Lower lobe of right lung (tissue), 2 donors: Measurements from ENCODE around the gene FRRS1L. TPM values are rescaled to one million over a fixed set of nuclear protein-coding genes. Genes with fewer than 3 reads are reported as not detected.

ENCODE experiments used
- ATAC-seq, 2 donors: fragments of 200-7000 bp; cut with Tn5 transposase; one replicate each; pipeline ENCODE4 v1.9.1; 2020 to 2022; ENCODE audit warnings: mild to moderate bottlenecking in 2 of 2, moderate library complexity in 2 of 2
- DNase-seq: peaks from one replicate; pipeline ENCODE4 v3.0.0-alpha.2; 2020
- H3K27ac ChIP-seq: fragments of 200-600 bp; one replicate; pipeline ENCODE4 v1.8.0; 2022
- H3K27me3 ChIP-seq: fragments of 200-600 bp; one replicate; pipeline ENCODE4 v1.8.0; 2022; ENCODE audit warnings: low read depth
- H3K36me3 ChIP-seq: fragments of 200-600 bp; one replicate; pipeline ENCODE4 v1.8.0; 2022; ENCODE audit warnings: mild to moderate bottlenecking
- H3K4me1 ChIP-seq: fragments of 200-600 bp; one replicate; pipeline ENCODE4 v1.8.0; 2022
- H3K4me3 ChIP-seq: fragments of 200-600 bp; one replicate; pipeline ENCODE4 v1.8.0; 2022; ENCODE audit warnings: mild to moderate bottlenecking
- H3K9me3 ChIP-seq: fragments of 200-600 bp; one replicate; pipeline ENCODE4 v1.8.0; 2022
- intact Hi-C: fragments of 100-400 bp; cut with DNase I; formaldehyde crosslinking; loops from one replicate; pipeline ENCODE4 v1.11.0; 2022
- total RNA-seq: library from RNA; stranded (reverse); fragmentation: NEBNext Ultra II Directional; extraction: Animal tissue kit (Norgen Biotek cat#: 25700); gene quantifications from one replicate; pipeline ENCODE4 v1.2.1, GENCODE V29; 2021
- TF ChIP-seq, protein P1 (sequence below): fragments of 200-600 bp; IDR thresholded peaks from one replicate; pipeline ENCODE4 v1.8.0; 2022; ENCODE audit warnings: antibody characterized with exemption, mild to moderate bottlenecking
- donor health status: DM: no; HTN: yes; CAD: no; lungs with severe emphysema.

FRRS1L gene
- total RNA-seq, 1 donor from 2014 or later = 0.06 TPM

- no peak for DNase-seq
- TF ChIP-seq, protein P1, sequence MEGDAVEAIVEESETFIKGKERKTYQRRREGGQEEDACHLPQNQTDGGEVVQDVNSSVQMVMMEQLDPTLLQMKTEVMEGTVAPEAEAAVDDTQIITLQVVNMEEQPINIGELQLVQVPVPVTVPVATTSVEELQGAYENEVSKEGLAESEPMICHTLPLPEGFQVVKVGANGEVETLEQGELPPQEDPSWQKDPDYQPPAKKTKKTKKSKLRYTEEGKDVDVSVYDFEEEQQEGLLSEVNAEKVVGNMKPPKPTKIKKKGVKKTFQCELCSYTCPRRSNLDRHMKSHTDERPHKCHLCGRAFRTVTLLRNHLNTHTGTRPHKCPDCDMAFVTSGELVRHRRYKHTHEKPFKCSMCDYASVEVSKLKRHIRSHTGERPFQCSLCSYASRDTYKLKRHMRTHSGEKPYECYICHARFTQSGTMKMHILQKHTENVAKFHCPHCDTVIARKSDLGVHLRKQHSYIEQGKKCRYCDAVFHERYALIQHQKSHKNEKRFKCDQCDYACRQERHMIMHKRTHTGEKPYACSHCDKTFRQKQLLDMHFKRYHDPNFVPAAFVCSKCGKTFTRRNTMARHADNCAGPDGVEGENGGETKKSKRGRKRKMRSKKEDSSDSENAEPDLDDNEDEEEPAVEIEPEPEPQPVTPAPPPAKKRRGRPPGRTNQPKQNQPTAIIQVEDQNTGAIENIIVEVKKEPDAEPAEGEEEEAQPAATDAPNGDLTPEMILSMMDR = no peak
- no peak overlapping the region for H3K4me3 ChIP-seq
- intact Hi-C loops = no loop called here
- ATAC-seq = no peak
- H3K27me3 ChIP-seq = no peaks in the 10 kb centered on the region
- H3K9me3 ChIP-seq = no peaks in the 10 kb centered on the region
- peaks cover 60% of the 10 kb centered on the region for H3K4me1 ChIP-seq
- H3K36me3 ChIP-seq = peaks cover 44% of the 10 kb centered on the region
- no peak overlapping the region for H3K27ac ChIP-seq
Observed at GRCh38 chr9:109095321-109095720, 71.7 kb downstream of the FRRS1L start.

DNA sequence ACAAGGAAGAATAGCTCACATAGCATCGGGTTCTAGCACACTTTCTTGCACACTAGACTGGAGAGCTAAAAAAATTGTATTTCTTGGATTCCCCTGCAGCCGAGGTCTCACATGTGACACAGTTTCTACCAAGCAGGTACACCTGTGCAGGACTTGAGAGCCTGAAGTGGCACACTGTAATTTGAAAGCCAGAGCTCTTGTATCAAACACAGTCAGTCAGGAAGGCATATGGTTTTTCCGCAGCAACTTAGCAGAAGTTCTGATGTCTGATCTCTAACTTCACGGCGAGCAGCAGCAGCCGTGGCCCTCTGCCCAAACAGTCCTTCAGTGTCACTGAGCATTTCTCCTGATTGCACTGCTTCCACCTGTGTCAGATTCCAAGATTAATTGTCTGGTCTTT lies 72.8 kb downstream of the FRRS1L start:
- H3K36me3 ChIP-seq = peaks cover 55% of the 10 kb centered on the region
- no peak overlapping the region for H3K4me3 ChIP-seq
- H3K27ac ChIP-seq = no peak overlapping the region
- H3K4me1 ChIP-seq = peaks cover 49% of the 10 kb centered on the region
- TF ChIP-seq, protein P1 = no peak
- H3K27me3 ChIP-seq = no peaks in the 10 kb centered on the region
- intact Hi-C loops = no loop called here
- peak in 1 of 2 donors; percentile 40 for ATAC-seq
- no peaks in the 10 kb centered on the region for H3K9me3 ChIP-seq
- DNase-seq = no peak

- Histone ChIP-seq H3K27ac (no peak overlapping the region), H3K4me1 (peaks cover 32% of the 10 kb centered on the region), H3K27me3 (no peaks in the 10 kb centered on the region), H3K36me3 (peaks cover 72% of the 10 kb centered on the region), H3K9me3 (no peaks in the 10 kb centered on the region), H3K4me3 (no peak overlapping the region)
- DNase-seq (no peak), ATAC-seq (no peak)
- TF ChIP-seq, protein P1 = no peak
- intact Hi-C loops = no loop called here
Observed at GRCh38 chr9:109092587-109092986, 74.5 kb downstream of the FRRS1L start.

GRCh38 chr9:109092051-109092580 lies 74.9 kb downstream of the FRRS1L start:
- H3K4me3 ChIP-seq = no peak overlapping the region
- H3K27ac ChIP-seq = no peak overlapping the region
- DNase-seq (no peak), ATAC-seq (no peak)
- TF ChIP-seq, protein P1 = no peak
- H3K27me3 ChIP-seq = no peaks in the 10 kb centered on the region
- H3K4me1 ChIP-seq = peaks cover 27% of the 10 kb centered on the region
- peaks cover 76% of the 10 kb centered on the region for H3K36me3 ChIP-seq
- no peaks in the 10 kb centered on the region for H3K9me3 ChIP-seq
- intact Hi-C loops = no loop called here

DNA sequence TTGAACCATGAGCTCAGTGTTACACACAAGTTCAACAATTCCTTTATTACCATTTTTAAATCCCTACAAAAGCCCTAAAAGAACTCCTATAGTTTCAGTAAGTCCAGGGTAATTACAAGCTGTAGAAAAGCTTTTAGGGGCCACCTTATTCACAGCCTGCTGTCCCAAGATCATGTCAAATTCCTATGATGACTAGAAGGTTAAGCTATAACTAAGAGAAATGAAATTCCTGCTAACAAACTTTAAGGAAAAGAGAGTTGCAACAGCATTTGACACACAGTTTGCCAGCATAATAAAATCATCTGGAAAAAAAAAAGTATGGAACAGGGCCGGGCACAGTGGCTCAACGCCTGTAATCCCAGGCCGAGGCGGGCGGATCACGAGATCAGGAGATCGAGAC lies 78.8 kb downstream of the FRRS1L start:
- Histone ChIP-seq H3K4me3 (no peak overlapping the region), H3K27me3 (no peaks in the 10 kb centered on the region), H3K27ac (no peak overlapping the region), H3K9me3 (no peaks in the 10 kb centered on the region), H3K36me3 (peaks cover 83% of the 10 kb centered on the region), H3K4me1 (no peaks in the 10 kb centered on the region)
- DNase-seq = no peak
- no peak for ATAC-seq
- TF ChIP-seq, protein P1 = no peak
- intact Hi-C loops = no loop called here

DNA sequence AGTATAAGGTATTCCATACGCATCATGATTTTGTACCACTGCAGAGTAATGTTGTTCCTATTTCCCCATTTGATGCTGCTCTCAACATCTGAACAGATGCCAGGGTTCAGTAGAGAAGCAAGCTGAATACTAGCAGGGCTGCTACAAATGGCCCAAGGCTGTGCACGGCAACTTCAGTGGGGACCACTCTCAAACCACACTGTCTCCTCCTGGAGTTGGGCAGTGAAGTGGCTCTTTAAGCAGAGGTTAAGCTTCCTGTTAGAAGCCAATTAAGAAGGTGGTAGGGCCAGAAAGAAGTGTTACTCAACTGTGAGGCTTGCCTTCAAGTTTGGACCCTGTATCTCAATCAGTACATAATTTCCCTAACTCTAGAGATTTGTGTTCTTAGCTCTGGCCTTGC lies 79.3 kb downstream of the FRRS1L start:
- Histone ChIP-seq H3K36me3 (peaks cover 83% of the 10 kb centered on the region), H3K4me3 (no peak overlapping the region), H3K4me1 (no peaks in the 10 kb centered on the region), H3K27me3 (no peaks in the 10 kb centered on the region), H3K27ac (no peak overlapping the region), H3K9me3 (no peaks in the 10 kb centered on the region)
- no peak for DNase-seq
- peak; percentile 54 for ATAC-seq
- TF ChIP-seq, protein P1 = no peak
- intact Hi-C loops = no loop called here
